Astrocyte of the spinal cord (primary cell): ENCODE results near the gene KCNC4.

Experiments used
- DNase-seq: peaks from one replicate; pipeline ENCODE4 v3.0.0; 2011; ENCODE audit warnings: low read depth, low spot score
- H3K4me3 ChIP-seq: 2 replicates; pipeline ENCODE4 v1.5.1; 2011; ENCODE audit warnings: low read depth, mild to moderate bottlenecking, low read length, moderate library complexity
- CTCF ChIP-seq: IDR thresholded peaks from 2 replicates; pipeline ENCODE4 v1.5.1; 2012; ENCODE audit warnings: low read depth, mild to moderate bottlenecking, low read length, inconsistent platforms
- in situ Hi-C: cut with HindIII; loops from 2 replicates; pipeline ENCODE4 v1.10.0; 2017; ENCODE audit warnings: low sequenced_read_pairs

KCNC4 gene

GRCh38 chr1:110248746-110249145, 38.6 kb downstream of the KCNC4 start:
- in situ Hi-C loops, result no loop called here

GRCh38 chr1:110249256-110249655, 39.1 kb downstream of the KCNC4 start:
- in situ Hi-C loops, result no loop called here
- H3K4me3 ChIP-seq, result no peak overlapping the region
- no peak for TF ChIP-seq CTCF

More at GRCh38 chr1:110248746-110249145, 38.6 kb downstream of the KCNC4 start:
- DNase-seq, result no peak
- H3K4me3 ChIP-seq, result no peak overlapping the region
- no peak for TF ChIP-seq CTCF

GRCh38 chr1:110250008-110250407, 39.9 kb downstream of the KCNC4 start:
- no peak for DNase-seq
- in situ Hi-C loops, result no loop called here
- no peak for TF ChIP-seq CTCF
- no peak overlapping the region for H3K4me3 ChIP-seq

More at GRCh38 chr1:110249256-110249655, 39.1 kb downstream of the KCNC4 start:
- DNase-seq, result no peak

GRCh38 chr1:110250749-110251148, 40.6 kb downstream of the KCNC4 start:
- in situ Hi-C loops, result no loop called here
- TF ChIP-seq CTCF, result no peak
- no peak for DNase-seq
- no peak overlapping the region for H3K4me3 ChIP-seq

- H3K4me3 ChIP-seq, result no peak overlapping the region
- in situ Hi-C loops, result no loop called here
- no peak for TF ChIP-seq CTCF
- no peak for DNase-seq
These were observed 43.1 kb downstream of the KCNC4 start for GRCh38 chr1:110253213-110253612.

GRCh38 chr1:110254604-110255391, 44.7 kb downstream of the KCNC4 start:
- DNase-seq, result no peak
- no peak for TF ChIP-seq CTCF
- in situ Hi-C loops, result no loop called here
- H3K4me3 ChIP-seq, result no peak overlapping the region
